ENCODE data around the gene ADAM15. TPM values are rescaled to one million over a fixed set of nuclear protein-coding genes. Genes with fewer than 3 reads are reported as not detected.

ADAM15 gene
- total RNA-seq, 1 experiment from 2014 or later: 41.7 TPM

- ATAC-seq (peak; percentile 83), DNase-seq (ENCODE audit: low read depth, low spot score) (no peak)
- TF ChIP-seq TCF7L2 (IDR thresholded peaks at IDR 0.05; ENCODE audit: low read depth, low read length) (no peak; the same call in 1 of the 2 replicates), CTCF (IDR thresholded peaks at IDR 0.05) (no peak), REST (IDR thresholded peaks at IDR 0.05; ENCODE audit: insufficient read depth in 1 of 2, low read depth in 2 of 2, low read length in 1 of 2) (no peak), POLR2AphosphoS5 (IDR thresholded peaks at IDR 0.05; ENCODE audit: low read depth, low read length) (no peak), SIN3A (IDR thresholded peaks at IDR 0.05; ENCODE audit: borderline replicate concordance, insufficient read depth, low read depth, low read length) (0 out of 2 replicates have a peak, but pooled peaks have one; percentile 28)
- no peaks in the 10 kb centered on the region for H3K9me3 ChIP-seq (ENCODE audit: control insufficient read depth, insufficient read depth, low read depth, low read length)
- H3K4me1 ChIP-seq (ENCODE audit: control insufficient read depth, insufficient read depth, low read length): peaks cover 19% of the 10 kb centered on the region
- POLR2A ChIA-PET: no interaction called here
- in situ Hi-C loops (cut with HindIII; ENCODE audit: low pct_unique_long_range_greater_than_20kb, low sequenced_read_pairs): no loop called here
- H3K36me3 ChIP-seq (ENCODE audit: control insufficient read depth, insufficient read depth, low read length): no peaks in the 10 kb centered on the region; the same call in 1 of the 2 replicates
- H3K27me3 ChIP-seq (ENCODE audit: control insufficient read depth, insufficient read depth, low read length): no peaks in the 10 kb centered on the region
- H3K27ac ChIP-seq (ENCODE audit: low read length): peak within 1 kb of the TSS; percentile 69
- peak within 1 kb of the TSS; percentile 83 to 85 for H3K4me3 ChIP-seq (ENCODE audit: low read depth in 2 of 2, low read length in 2 of 2)
- BruUV-seq (replicated peaks): no TSS peak
- CTCF ChIA-PET: interaction anchor here (3.3 kb wide), 1 partner anchor 21 kb away, joined by 21 read pairs; no protein-coding TSS in a partner anchor
- intact Hi-C loops (cut with micrococcal nuclease; ENCODE audit: unreplicated experiment): loop anchor here (1.0 kb wide), 1 partner anchor 21 kb away; no protein-coding TSS in a partner anchor
These were observed 12.5 kb downstream of the ADAM15 start, which contains the start of gene EFNA4 for GRCh38 chr1:155063550-155064110. Gene EFNA4 (plus strand): TSS chr1:155063740. CDS start chr1:155063824, 84 bp downstream.

GRCh38 chr1:155064111-155064831 is 13.2 kb downstream of the ADAM15 start:
- Histone ChIP-seq H3K27me3 (ENCODE audit: control insufficient read depth, insufficient read depth, low read length) (no peaks in the 10 kb centered on the region), H3K27ac (ENCODE audit: low read length) (peak overlapping the region; percentile 69), H3K36me3 (ENCODE audit: control insufficient read depth, insufficient read depth, low read length) (no peaks in the 10 kb centered on the region; the same call in 1 of the 2 replicates), H3K9me3 (ENCODE audit: control insufficient read depth, insufficient read depth, low read depth, low read length) (no peaks in the 10 kb centered on the region), H3K4me1 (ENCODE audit: control insufficient read depth, insufficient read depth, low read length) (peaks cover 24% of the 10 kb centered on the region), H3K4me3 (ENCODE audit: low read depth in 2 of 2, low read length in 2 of 2) (peak overlapping the region; percentile 83 to 85)
- in situ Hi-C loops (cut with HindIII; ENCODE audit: low pct_unique_long_range_greater_than_20kb, low sequenced_read_pairs) (no loop called here), intact Hi-C loops (cut with micrococcal nuclease; ENCODE audit: unreplicated experiment) (no loop called here)
- ChIA-PET CTCF (interaction anchor here (3.3 kb wide), 1 partner anchor 21 kb away, joined by 21 read pairs; no protein-coding TSS in a partner anchor), POLR2A (interaction anchor here (0.6 kb wide), 1 partner anchor 55 kb away, joined by 8 read pairs; no protein-coding TSS in a partner anchor)
- no peak for TF ChIP-seq POLR2AphosphoS5 (IDR thresholded peaks at IDR 0.05; ENCODE audit: low read depth, low read length)
- TF ChIP-seq SIN3A (IDR thresholded peaks at IDR 0.05; ENCODE audit: borderline replicate concordance, insufficient read depth, low read depth, low read length): no peak
- TF ChIP-seq TCF7L2 (IDR thresholded peaks at IDR 0.05; ENCODE audit: low read depth, low read length): no peak
- no peak for TF ChIP-seq CTCF (IDR thresholded peaks at IDR 0.05)
- no peak for TF ChIP-seq REST (IDR thresholded peaks at IDR 0.05; ENCODE audit: insufficient read depth in 1 of 2, low read depth in 2 of 2, low read length in 1 of 2)
- no peak for DNase-seq (ENCODE audit: low read depth, low spot score)
- peak; percentile 34 for ATAC-seq
- BruUV-seq (replicated peaks): TSS peak; percentile 84
